ENCODE data around the gene UCK2.

The UCK2 gene

GRCh38 chr1:165857046-165857801 is 29.8 kb downstream of the UCK2 start:
- Mint-ChIP-seq H3K4me1 (peaks cover 11% of the 10 kb centered on the region), H3K9me3 (no peaks in the 10 kb centered on the region), H3K27me3 (no peaks in the 10 kb centered on the region), H3K27ac (no peak overlapping the region), H3K36me3 (peaks cover 2% of the 10 kb centered on the region), H3K4me3 (no peak overlapping the region)

- H3K4me3 Mint-ChIP-seq: no peak overlapping the region
- peaks cover 11% of the 10 kb centered on the region for H3K4me1 Mint-ChIP-seq
- H3K36me3 Mint-ChIP-seq: peaks cover 2% of the 10 kb centered on the region
- H3K27me3 Mint-ChIP-seq: no peaks in the 10 kb centered on the region
- H3K27ac Mint-ChIP-seq: no peak overlapping the region
- no peaks in the 10 kb centered on the region for H3K9me3 Mint-ChIP-seq
Measured at GRCh38 chr1:165858364-165858823, 31.0 kb downstream of the UCK2 start.

- no peak overlapping the region for H3K4me3 Mint-ChIP-seq
- H3K27me3 Mint-ChIP-seq: no peaks in the 10 kb centered on the region
- H3K4me1 Mint-ChIP-seq: peaks cover 3% of the 10 kb centered on the region
- no peak overlapping the region for H3K27ac Mint-ChIP-seq
- H3K36me3 Mint-ChIP-seq: no peaks in the 10 kb centered on the region
- H3K9me3 Mint-ChIP-seq: no peaks in the 10 kb centered on the region
Measured at GRCh38 chr1:165858967-165859845, 31.8 kb downstream of the UCK2 start.

- no peaks in the 10 kb centered on the region for H3K9me3 Mint-ChIP-seq
- no peak overlapping the region for H3K4me3 Mint-ChIP-seq
- H3K27ac Mint-ChIP-seq: no peak overlapping the region
- H3K4me1 Mint-ChIP-seq: no peaks in the 10 kb centered on the region
- H3K27me3 Mint-ChIP-seq: no peaks in the 10 kb centered on the region
- H3K36me3 Mint-ChIP-seq: no peaks in the 10 kb centered on the region
Measured at GRCh38 chr1:165860065-165860464, 32.7 kb downstream of the UCK2 start.

GRCh38 chr1:165861911-165862310 is 34.5 kb downstream of the UCK2 start:
- H3K4me3 Mint-ChIP-seq: no peak overlapping the region
- no peaks in the 10 kb centered on the region for H3K4me1 Mint-ChIP-seq
- H3K36me3 Mint-ChIP-seq: peaks cover 2% of the 10 kb centered on the region
- no peaks in the 10 kb centered on the region for H3K9me3 Mint-ChIP-seq
- H3K27me3 Mint-ChIP-seq: no peaks in the 10 kb centered on the region
- H3K27ac Mint-ChIP-seq: no peak overlapping the region

- Mint-ChIP-seq H3K9me3 (no peaks in the 10 kb centered on the region), H3K36me3 (peaks cover 2% of the 10 kb centered on the region), H3K4me1 (no peaks in the 10 kb centered on the region), H3K27ac (no peak overlapping the region), H3K4me3 (no peak overlapping the region), H3K27me3 (no peaks in the 10 kb centered on the region)
Measured at GRCh38 chr1:165862448-165862847, 35.0 kb downstream of the UCK2 start.

- Mint-ChIP-seq H3K4me1 (no peaks in the 10 kb centered on the region), H3K27ac (no peak overlapping the region), H3K36me3 (peaks cover 2% of the 10 kb centered on the region), H3K4me3 (no peak overlapping the region), H3K9me3 (no peaks in the 10 kb centered on the region), H3K27me3 (no peaks in the 10 kb centered on the region)
Measured at GRCh38 chr1:165863346-165863745, 35.9 kb downstream of the UCK2 start.

GRCh38 chr1:165865633-165866340 is 38.4 kb downstream of the UCK2 start:
- Mint-ChIP-seq H3K9me3 (no peaks in the 10 kb centered on the region), H3K4me3 (no peak overlapping the region), H3K27me3 (no peaks in the 10 kb centered on the region), H3K27ac (no peak overlapping the region), H3K4me1 (peaks cover 10% of the 10 kb centered on the region), H3K36me3 (peaks cover 2% of the 10 kb centered on the region)

GRCh38 chr1:165869343-165869742 is 41.9 kb downstream of the UCK2 start:
- peaks cover 2% of the 10 kb centered on the region for H3K36me3 Mint-ChIP-seq
- no peaks in the 10 kb centered on the region for H3K27me3 Mint-ChIP-seq
- no peak overlapping the region for H3K27ac Mint-ChIP-seq
- no peaks in the 10 kb centered on the region for H3K9me3 Mint-ChIP-seq
- no peak overlapping the region for H3K4me3 Mint-ChIP-seq
- H3K4me1 Mint-ChIP-seq: peaks cover 39% of the 10 kb centered on the region

- Mint-ChIP-seq H3K4me1 (peaks cover 55% of the 10 kb centered on the region), H3K27ac (peak overlapping the region; percentile 56), H3K27me3 (no peaks in the 10 kb centered on the region), H3K36me3 (no peaks in the 10 kb centered on the region), H3K4me3 (peak overlapping the region; percentile 59), H3K9me3 (no peaks in the 10 kb centered on the region)
Measured at GRCh38 chr1:165871311-165872067, 44.1 kb downstream of the UCK2 start.

- Mint-ChIP-seq H3K36me3 (no peaks in the 10 kb centered on the region), H3K9me3 (no peaks in the 10 kb centered on the region), H3K27ac (no peak overlapping the region), H3K4me1 (peaks cover 55% of the 10 kb centered on the region), H3K27me3 (peaks cover 2% of the 10 kb centered on the region), H3K4me3 (no peak overlapping the region)
Measured at GRCh38 chr1:165873481-165873880, 46.1 kb downstream of the UCK2 start.

- H3K4me1 Mint-ChIP-seq: peaks cover 54% of the 10 kb centered on the region
- H3K36me3 Mint-ChIP-seq: peaks cover 2% of the 10 kb centered on the region
- H3K9me3 Mint-ChIP-seq: no peaks in the 10 kb centered on the region
- H3K27ac Mint-ChIP-seq: no peak overlapping the region
- peaks cover 2% of the 10 kb centered on the region for H3K27me3 Mint-ChIP-seq
- no peak overlapping the region for H3K4me3 Mint-ChIP-seq
Measured at GRCh38 chr1:165874643-165875042, 47.2 kb downstream of the UCK2 start.

- Mint-ChIP-seq H3K36me3 (peaks cover 2% of the 10 kb centered on the region), H3K4me1 (peaks cover 55% of the 10 kb centered on the region), H3K27ac (no peak overlapping the region), H3K4me3 (no peak overlapping the region), H3K9me3 (no peaks in the 10 kb centered on the region), H3K27me3 (peaks cover 2% of the 10 kb centered on the region)
Measured at GRCh38 chr1:165875171-165875570, 47.8 kb downstream of the UCK2 start.

GRCh38 chr1:165875604-165876003 is 48.2 kb downstream of the UCK2 start:
- peaks cover 56% of the 10 kb centered on the region for H3K4me1 Mint-ChIP-seq
- H3K9me3 Mint-ChIP-seq: no peaks in the 10 kb centered on the region
- no peak overlapping the region for H3K27ac Mint-ChIP-seq

GRCh38 chr1:165876121-165876520 is 48.7 kb downstream of the UCK2 start:
- Mint-ChIP-seq H3K4me1 (peaks cover 50% of the 10 kb centered on the region), H3K4me3 (no peak overlapping the region), H3K36me3 (peaks cover 2% of the 10 kb centered on the region), H3K27me3 (peaks cover 2% of the 10 kb centered on the region), H3K27ac (no peak overlapping the region), H3K9me3 (no peaks in the 10 kb centered on the region)

More at GRCh38 chr1:165875604-165876003, 48.2 kb downstream of the UCK2 start:
- Mint-ChIP-seq H3K4me3 (no peak overlapping the region), H3K36me3 (peaks cover 2% of the 10 kb centered on the region), H3K27me3 (peaks cover 2% of the 10 kb centered on the region)
